Right ventricle myocardium inferior (tissue), 1 donor: ENCODE results near the gene RAC2. TPM values are rescaled to one million over a fixed set of nuclear protein-coding genes. Genes with fewer than 3 reads are reported as not detected.
"Not testable (repeated sequence)": the region's sequence is repeated elsewhere in the genome, so short reads cannot be mapped to it uniquely, and the experiment has no call there.

Source experiments
- ATAC-seq: fragments of 200-7000 bp; cut with Tn5 transposase; one replicate; pipeline ENCODE4 v1.9.1; 2020; ENCODE audit warnings: mild to moderate bottlenecking, moderate library complexity
- DNase-seq: peaks from one replicate; pipeline ENCODE4 v3.0.0; 2021; ENCODE audit errors: missing footprints
- intact Hi-C: fragments of 100-400 bp; cut with DNase I; formaldehyde crosslinking; loops from one replicate; pipeline ENCODE4 v1.11.0; 2022
- total RNA-seq: library from RNA; stranded (reverse); fragmentation: NEBNext Ultra II Directional; extraction: Animal tissue kit (Norgen Biotek cat#: 25700); gene quantifications from one replicate; pipeline ENCODE4 v1.2.1, GENCODE V29; 2021
- donor health status: DM: no; HTN: yes; CAD: no; lungs with severe emphysema.

RAC2 gene
- total RNA-seq, 1 donor from 2014 or later, result 6.9 TPM

GRCh38 chr22:37211866-37212173, 32.2 kb downstream of the RAC2 start:
- no peak for DNase-seq
- ATAC-seq, result no peak
- intact Hi-C loops, result no loop called here

- intact Hi-C loops, result no loop called here
- ATAC-seq (no peak), DNase-seq (no peak)
Measured at GRCh38 chr22:37211075-37211865, 32.8 kb downstream of the RAC2 start.

GRCh38 chr22:37210041-37210803, 33.8 kb downstream of the RAC2 start:
- DNase-seq, result no peak
- intact Hi-C loops, result no loop called here
- no peak for ATAC-seq

- no peak for DNase-seq
- ATAC-seq, result no peak
- intact Hi-C loops, result no loop called here
Measured at GRCh38 chr22:37209140-37209845, 34.8 kb downstream of the RAC2 start.

GRCh38 chr22:37208401-37209139, 35.5 kb downstream of the RAC2 start:
- no peak for ATAC-seq
- intact Hi-C loops, result no loop called here
- no peak for DNase-seq

- DNase-seq (no peak), ATAC-seq (no peak)
- intact Hi-C loops, result no loop called here
Measured at GRCh38 chr22:37207981-37208380, 36.1 kb downstream of the RAC2 start.

GRCh38 chr22:37206841-37207821, 36.9 kb downstream of the RAC2 start:
- intact Hi-C loops, result no loop called here
- DNase-seq, result no peak

GRCh38 chr22:37206118-37206840, 37.8 kb downstream of the RAC2 start:
- DNase-seq (no peak), ATAC-seq (no peak)
- intact Hi-C loops, result no loop called here

More at GRCh38 chr22:37206841-37207821, 36.9 kb downstream of the RAC2 start:
- ATAC-seq, result no peak

GRCh38 chr22:37205046-37205445, 39.0 kb downstream of the RAC2 start:
- intact Hi-C loops, result no loop called here
- DNase-seq (no peak), ATAC-seq (no peak)

GRCh38 chr22:37204045-37204655, 39.9 kb downstream of the RAC2 start:
- ATAC-seq (no peak), DNase-seq (no peak)
- intact Hi-C loops, result no loop called here

- ATAC-seq (no peak), DNase-seq (no peak)
- intact Hi-C loops, result no loop called here
Measured at GRCh38 chr22:37203354-37204044, 40.6 kb downstream of the RAC2 start.

GRCh38 chr22:37202716-37203115, 41.4 kb downstream of the RAC2 start:
- no peak for ATAC-seq
- no peak for DNase-seq
- intact Hi-C loops, result no loop called here

GRCh38 chr22:37202001-37202555, 42.0 kb downstream of the RAC2 start:
- intact Hi-C loops, result no loop called here
- DNase-seq (no peak), ATAC-seq (no peak)

- intact Hi-C loops, ATAC-seq, DNase-seq: not testable (repeated sequence)
Measured at GRCh38 chr22:37201443-37201820, 42.6 kb downstream of the RAC2 start.

GRCh38 chr22:37199760-37200108, 44.3 kb downstream of the RAC2 start:
- no peak for ATAC-seq
- intact Hi-C loops, result loop anchor here (2.0 to 5.0 kb wide), 2 partner anchors 123 to 417 kb away; no protein-coding TSS in a partner anchor
- no peak for DNase-seq
